GM19023 (cell line): ENCODE measurements around the gene RIN3.
"Not testable (repeated sequence)": the region's sequence is repeated elsewhere in the genome, so short reads cannot be mapped to it uniquely, and the experiment has no call there.

Source experiments
- ATAC-seq: cut with Tn5 transposase; IDR thresholded peaks from one replicate; pipeline ENCODE4 v1.9.1; 2021; ENCODE audit warnings: mild to moderate bottlenecking, moderate library complexity; ENCODE audit not compliant: unreplicated experiment

RIN3 gene

GRCh38 chr14:92619671-92620456 is 106.3 kb downstream of the RIN3 start:
- no peak for ATAC-seq

- no peak for ATAC-seq
Measured at GRCh38 chr14:92622311-92622710, 108.7 kb downstream of the RIN3 start.

GRCh38 chr14:92624764-92625163 is 111.2 kb downstream of the RIN3 start:
- ATAC-seq: no peak

GRCh38 chr14:92625213-92625612 is 111.6 kb downstream of the RIN3 start:
- no peak for ATAC-seq

GRCh38 chr14:92626041-92626440 is 112.5 kb downstream of the RIN3 start:
- no peak for ATAC-seq

GRCh38 chr14:92627707-92628215 is 114.2 kb downstream of the RIN3 start:
- ATAC-seq: no peak

- ATAC-seq: no peak
Measured at GRCh38 chr14:92628636-92629035, 115.1 kb downstream of the RIN3 start.

- no peak for ATAC-seq
Measured at GRCh38 chr14:92630367-92630766, 116.8 kb downstream of the RIN3 start.

- no peak for ATAC-seq
Measured at GRCh38 chr14:92631098-92631497, 117.5 kb downstream of the RIN3 start.

GRCh38 chr14:92632546-92633273 is 119.1 kb downstream of the RIN3 start:
- ATAC-seq: no peak

- ATAC-seq: no peak
Measured at GRCh38 chr14:92633274-92633616, 119.7 kb downstream of the RIN3 start.

- no peak for ATAC-seq
Measured at GRCh38 chr14:92633724-92634123, 120.1 kb downstream of the RIN3 start.

- ATAC-seq: no peak
Measured at GRCh38 chr14:92635031-92635430, 121.5 kb downstream of the RIN3 start.

GRCh38 chr14:92635896-92636295 is 122.3 kb downstream of the RIN3 start:
- no peak for ATAC-seq

- ATAC-seq: no peak
Measured at GRCh38 chr14:92637228-92637627, 123.6 kb downstream of the RIN3 start.

GRCh38 chr14:92637864-92638263 is 124.3 kb downstream of the RIN3 start:
- ATAC-seq: no peak

- no peak for ATAC-seq
Measured at GRCh38 chr14:92638266-92638665, 124.7 kb downstream of the RIN3 start.

GRCh38 chr14:92638904-92639303 is 125.3 kb downstream of the RIN3 start:
- ATAC-seq: no peak

- ATAC-seq: not testable (repeated sequence)
Measured at GRCh38 chr14:92639472-92640117, 126.0 kb downstream of the RIN3 start.

- no peak for ATAC-seq
Measured at GRCh38 chr14:92641306-92641705, 127.7 kb downstream of the RIN3 start.

- ATAC-seq: no peak
Measured at GRCh38 chr14:92644171-92644969, 130.8 kb downstream of the RIN3 start.
